Measurements from ENCODE around the gene LYSMD2. TPM values are rescaled to one million over a fixed set of nuclear protein-coding genes. Genes with fewer than 3 reads are reported as not detected.
A peak's percentile ranks its signal among the peaks of the same experiment; 100 is the strongest.

LYSMD2 gene
- polyA plus RNA-seq, 3 donors = 33.2 to 64.7 (median 50.5) TPM

- 1% methylated on average over 59 of the region's 71 CpGs for WGBS (ENCODE audit: insufficient coverage)
- H3K27me3 ChIP-seq (ENCODE audit: control insufficient read depth in 2 of 2, insufficient read depth in 2 of 2, low read length in 2 of 2) = peaks cover 12 to 15% of the 10 kb centered on the region in 2 donors
- peaks cover 36% of the 10 kb centered on the region for H4K20me1 ChIP-seq (ENCODE audit: insufficient read depth, low read length)
- H3K4me3 Mint-ChIP-seq = peak overlapping the region; percentile 95 to 98
- H2AFZ ChIP-seq (ENCODE audit: insufficient read depth, low read depth, low read length, poor library complexity, severe bottlenecking) = peak overlapping the region; percentile 80
- no peaks in the 10 kb centered on the region for H3K9me3 ChIP-seq (replicated peaks in 1 of 2; ENCODE audit: control insufficient read depth in 1 of 2, insufficient read depth in 1 of 2, low read length in 2 of 2)
- H3K36me3 Mint-ChIP-seq = no peaks in the 10 kb centered on the region
- H3K9ac ChIP-seq (ENCODE audit: insufficient read depth, low read length, poor library complexity, severe bottlenecking) = peak overlapping the region; percentile 54
- H3K4me1 ChIP-seq (ENCODE audit: control insufficient read depth in 1 of 2, insufficient read depth in 2 of 2, low read length in 2 of 2) = peaks cover 56 to 58% of the 10 kb centered on the region in 2 donors
- peaks cover 14 to 17% (median 16%) of the 10 kb centered on the region in 3 donors for H3K27me3 Mint-ChIP-seq (ENCODE audit: low read depth in 3 of 3)
- H3K9me3 Mint-ChIP-seq = peaks cover 0 to 4% (median 0%) of the 10 kb centered on the region in 7 donors
- intact Hi-C loops (cut with micrococcal nuclease) = no loop called here
- DNase-seq = peak in 1 of 3 donors; percentile 20
- TF ChIP-seq CTCF (IDR thresholded peaks at IDR 0.05) = no peak
- peaks cover 33% of the 10 kb centered on the region for H3K79me2 ChIP-seq (ENCODE audit: insufficient read depth, low read length)
- H3K27ac Mint-ChIP-seq = peak overlapping the region in 6 of 7 donors; percentile 31 to 90 (median 84)
- peak overlapping the region; percentile 23 to 68 for H3K27ac ChIP-seq (ENCODE audit: low read depth in 1 of 2, low read length in 2 of 2)
- H3K36me3 ChIP-seq (replicated peaks in 1 of 2; ENCODE audit: control insufficient read depth in 1 of 2, insufficient read depth in 2 of 2, low read length in 2 of 2) = no peaks in the 10 kb centered on the region
- peaks cover 59% of the 10 kb centered on the region for H3K4me1 Mint-ChIP-seq
- H3K4me3 ChIP-seq (replicated peaks in 1 of 3; ENCODE audit: low read depth in 2 of 3, low read length in 3 of 3) = peak overlapping the region; percentile 61 to 84 (median 72)
- H3K4me2 ChIP-seq (replicated peaks; ENCODE audit: extremely low read depth, low read length, poor library complexity, severe bottlenecking) = peak overlapping the region; percentile 89
Observed at GRCh38 chr15:51751697-51752683, 14.5 kb upstream of the LYSMD2 start.

GRCh38 chr15:51750792-51751696 is 13.6 kb upstream of the LYSMD2 start, which contains the start of gene TMOD2:
TMOD2 (plus strand) TSS chr15:51751597; CDS start chr15:51766442, 14,845 bp downstream.
- Histone ChIP-seq H4K20me1 (ENCODE audit: insufficient read depth, low read length) (peaks cover 32% of the 10 kb centered on the region), H3K9me3 (replicated peaks in 1 of 2; ENCODE audit: control insufficient read depth in 1 of 2, insufficient read depth in 1 of 2, low read length in 2 of 2) (no peaks in the 10 kb centered on the region), H3K4me2 (replicated peaks; ENCODE audit: extremely low read depth, low read length, poor library complexity, severe bottlenecking) (peak within 1 kb of the TSS; percentile 89), H3K4me1 (ENCODE audit: control insufficient read depth in 1 of 2, insufficient read depth in 2 of 2, low read length in 2 of 2) (peaks cover 46 to 48% of the 10 kb centered on the region in 2 donors), H3K36me3 (replicated peaks in 1 of 2; ENCODE audit: control insufficient read depth in 1 of 2, insufficient read depth in 2 of 2, low read length in 2 of 2) (no peaks in the 10 kb centered on the region), H3K27ac (ENCODE audit: low read depth in 1 of 2, low read length in 2 of 2) (peak within 1 kb of the TSS; percentile 23 to 68), H3K9ac (ENCODE audit: insufficient read depth, low read length, poor library complexity, severe bottlenecking) (peak within 1 kb of the TSS; percentile 54), H2AFZ (ENCODE audit: insufficient read depth, low read depth, low read length, poor library complexity, severe bottlenecking) (peak within 1 kb of the TSS; percentile 80), H3K27me3 (ENCODE audit: control insufficient read depth in 2 of 2, insufficient read depth in 2 of 2, low read length in 2 of 2) (peaks cover 12 to 15% of the 10 kb centered on the region in 2 donors), H3K4me3 (replicated peaks in 1 of 3; ENCODE audit: low read depth in 2 of 3, low read length in 3 of 3) (peak within 1 kb of the TSS; percentile 61 to 84 (median 72)), H3K79me2 (ENCODE audit: insufficient read depth, low read length) (peaks cover 33% of the 10 kb centered on the region)
- peaks cover 49% of the 10 kb centered on the region for H3K4me1 Mint-ChIP-seq
- WGBS (ENCODE audit: insufficient coverage) = 12% methylated on average over 64 of the region's 65 CpGs
- peak within 1 kb of the TSS; percentile 95 to 98 for H3K4me3 Mint-ChIP-seq
- H3K9me3 Mint-ChIP-seq = peaks cover 0 to 4% (median 0%) of the 10 kb centered on the region in 7 donors
- intact Hi-C loops (cut with micrococcal nuclease) = no loop called here
- TF ChIP-seq CTCF (IDR thresholded peaks at IDR 0.05) = no peak
- no peaks in the 10 kb centered on the region for H3K36me3 Mint-ChIP-seq
- H3K27me3 Mint-ChIP-seq (ENCODE audit: low read depth in 3 of 3) = peaks cover 16 to 17% (median 16%) of the 10 kb centered on the region in 3 donors
- peak within 1 kb of the TSS in 6 of 7 donors; percentile 31 to 90 (median 84) for H3K27ac Mint-ChIP-seq
- peak in 1 of 3 donors; percentile 22 for DNase-seq

All from CD14-positive monocyte (primary cell).